ENCODE data around the gene FPR2. TPM values are rescaled to one million over a fixed set of nuclear protein-coding genes. Genes with fewer than 3 reads are reported as not detected.

The FPR2 gene
- total and polyA plus RNA-seq, 9 of the 15 experiments (the other 6 are each of a cell fraction or from before 2014, with no cell fraction given) = 0.03 to 0.15 (median 0.07) TPM; not detected in 6

GRCh38 chr19:51793994-51794393, 33.0 kb downstream of the FPR2 start:
- H3K9ac ChIP-seq (ENCODE audit: insufficient read depth in 1 of 2, low read depth in 2 of 2, low read length in 2 of 2) = peak overlapping the region in 1 of 2 experiments; percentile 37; a peak in 1 of 4 replicates
- no peaks in the 10 kb centered on the region; the same call in 2 of the 3 replicates for H3K36me3 ChIP-seq (ENCODE audit: control insufficient read depth, insufficient read depth, low read length)
- TF ChIP-seq TEAD4 (IDR thresholded peaks at IDR 0.05; ENCODE audit: low read length) (peak; percentile 37; the same call in 1 of the 2 replicates), TEAD4 (CRISPR knock-in tag; IDR thresholded peaks at IDR 0.05; ENCODE audit: borderline replicate concordance) (no peak), CBFA2T2 (conservative IDR thresholded peaks at IDR 0.05) (peak; percentile 33), CBFA2T3 (IDR thresholded peaks at IDR 0.05) (peak; percentile 65), SMARCE1 (IDR thresholded peaks at IDR 0.05) (no peak), PPARD (CRISPR knock-in tag; IDR thresholded peaks at IDR 0.05) (no peak), ARID1B (IDR thresholded peaks at IDR 0.05) (peak; percentile 24; the same call in 1 of the 2 replicates), MEIS2 (IDR thresholded peaks at IDR 0.05; ENCODE audit: partially characterized antibody) (peak; percentile 83)
- TF ChIP-seq, protein P1, sequence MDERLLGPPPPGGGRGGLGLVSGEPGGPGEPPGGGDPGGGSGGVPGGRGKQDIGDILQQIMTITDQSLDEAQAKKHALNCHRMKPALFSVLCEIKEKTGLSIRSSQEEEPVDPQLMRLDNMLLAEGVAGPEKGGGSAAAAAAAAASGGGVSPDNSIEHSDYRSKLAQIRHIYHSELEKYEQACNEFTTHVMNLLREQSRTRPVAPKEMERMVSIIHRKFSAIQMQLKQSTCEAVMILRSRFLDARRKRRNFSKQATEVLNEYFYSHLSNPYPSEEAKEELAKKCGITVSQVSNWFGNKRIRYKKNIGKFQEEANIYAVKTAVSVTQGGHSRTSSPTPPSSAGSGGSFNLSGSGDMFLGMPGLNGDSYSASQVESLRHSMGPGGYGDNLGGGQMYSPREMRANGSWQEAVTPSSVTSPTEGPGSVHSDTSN (CRISPR knock-in tag; IDR thresholded peaks at IDR 0.05; ENCODE audit: low read depth) = no peak
- TF ChIP-seq, protein P1 (tag; conservative IDR thresholded peaks at IDR 0.05; ENCODE audit: low read depth) = peak; percentile 64; the same call in 1 of the 2 replicates
- TF ChIP-seq, protein P2, sequence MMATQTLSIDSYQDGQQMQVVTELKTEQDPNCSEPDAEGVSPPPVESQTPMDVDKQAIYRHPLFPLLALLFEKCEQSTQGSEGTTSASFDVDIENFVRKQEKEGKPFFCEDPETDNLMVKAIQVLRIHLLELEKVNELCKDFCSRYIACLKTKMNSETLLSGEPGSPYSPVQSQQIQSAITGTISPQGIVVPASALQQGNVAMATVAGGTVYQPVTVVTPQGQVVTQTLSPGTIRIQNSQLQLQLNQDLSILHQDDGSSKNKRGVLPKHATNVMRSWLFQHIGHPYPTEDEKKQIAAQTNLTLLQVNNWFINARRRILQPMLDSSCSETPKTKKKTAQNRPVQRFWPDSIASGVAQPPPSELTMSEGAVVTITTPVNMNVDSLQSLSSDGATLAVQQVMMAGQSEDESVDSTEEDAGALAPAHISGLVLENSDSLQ (IDR thresholded peaks at IDR 0.05) = peak; percentile 86
- POLR2A ChIA-PET = interaction anchor here (0.6 kb wide), 1 partner anchor 48 kb away, joined by 3 read pairs; no protein-coding TSS in a partner anchor
- no peaks in the 10 kb centered on the region for H3K9me1 ChIP-seq (ENCODE audit: control insufficient read depth, insufficient read depth, low read length)
- H3K4me2 ChIP-seq (ENCODE audit: insufficient read depth, low read length) = peak overlapping the region; percentile 7; the same call in 1 of the 2 replicates
- H3K9me3 ChIP-seq (replicated peaks; ENCODE audit: control insufficient read depth, insufficient read depth, low read depth, low read length) = no peaks in the 10 kb centered on the region
- CTCF ChIA-PET (ENCODE audit: low intra/inter-chr PET ratio) = no interaction called here
- BruUV-seq (replicated peaks) = no TSS peak
- in situ Hi-C loops (cut with MboI) = no loop called here
- intact Hi-C loops (cut with micrococcal nuclease) = no loop called here
- H4K20me1 ChIP-seq (replicated peaks; ENCODE audit: control insufficient read depth, insufficient read depth, low read length) = no peaks in the 10 kb centered on the region
- peaks cover 28 to 53% of the 10 kb centered on the region in 2 experiments for H3K4me1 ChIP-seq (replicated peaks in 1 of 2; ENCODE audit: control insufficient read depth in 2 of 2, insufficient read depth in 2 of 2, low read length in 2 of 2)
- ATAC-seq = no peak
- 0 out of 2 replicates have a peak overlapping the region, but pooled peaks have one; percentile 2 for H2AFZ ChIP-seq (ENCODE audit: low read depth, low read length)
- WGBS (ENCODE audit: insufficient coverage, low coverage, missing lambda C conversion rate) = 9% methylated on average over 2 of the region's 2 CpGs
- H3K79me2 ChIP-seq (ENCODE audit: control insufficient read depth, insufficient read depth, low read length) = peaks cover 20% of the 10 kb centered on the region
- FAIRE-seq = no peak
- H3K27ac ChIP-seq (ENCODE audit: extremely low read depth, low read depth, low read length) = no peak overlapping the region
- H3K27me3 ChIP-seq (ENCODE audit: control insufficient read depth in 2 of 2, insufficient read depth in 2 of 2, low read length in 2 of 2) = no peaks in the 10 kb centered on the region
- H3K4me3 ChIP-seq = no peak overlapping the region
- DNase-seq (ENCODE audit: extremely low read depth in 1 of 4, low spot score in 3 of 4) = no peak

Measured in K562 (cell line).